K562 (cell line): Measurements from ENCODE around the gene ZSCAN5C. TPM values are rescaled to one million over a fixed set of nuclear protein-coding genes. Genes with fewer than 3 reads are reported as not detected.
"Not testable (repeated sequence)": the region's sequence is repeated elsewhere in the genome, so short reads cannot be mapped to it uniquely, and the experiment has no call there.

Experiments
- ATAC-seq: fragments of 200-7000 bp; cut with Tn5 transposase; 3 replicates; pipeline ENCODE4 v1.9.1; 2020; ENCODE audit warnings: moderate library complexity
- BruUV-seq: library from RNA; stranded (reverse); fragments of 400-500 nt; replicated peaks from 2 replicates; lab custom pipeline; 2021; lab: Mats Ljungman, UMichigan
- CTCF ChIA-PET: fragments of 300-600 bp; formaldehyde crosslinking; extraction: SDS; loops from one replicate; lab custom pipeline; 2021; ENCODE audit warnings: low intra/inter-chr PET ratio; lab: Yijun Ruan, JAX
- POLR2A ChIA-PET: fragments of 300-600, 350-650 bp; sonication (Branson Sonifier 250); formaldehyde crosslinking; extraction: SDS; loops from one replicate; lab custom pipeline; 2021; ENCODE audit warnings: antibody characterized with exemption, inconsistent platforms; lab: Yijun Ruan, JAX
- DNase-seq, 4 experiments: peaks; one replicate each; pipeline versions ENCODE4 v3.0.0 to v3.0.0-alpha.2; 2011 to 2018; ENCODE audit warnings: low spot score in 3 of 4, mixed read lengths in 3 of 4; ENCODE audit errors: extremely low read depth in 1 of 4
- FAIRE-seq: peaks from 2 replicates; lab custom pipeline; 2011; peaks lifted over from hg19 to GRCh38; lab: Jason Lieb, UNC
- H2AFZ ChIP-seq: 2 replicates; pipeline ENCODE4 v1.6.0; 2011; ENCODE audit warnings: low read depth, low read length, control low read depth, inconsistent platforms
- H3K27ac ChIP-seq: fragments of 200-600 bp; 3 replicates; pipeline ENCODE4 v1.8.0; 2011; ENCODE audit warnings: low read depth, mild to moderate bottlenecking, control low read depth, inconsistent platforms, low read length, moderate library complexity, mixed read lengths; ENCODE audit errors: extremely low read depth
- H3K27me3 ChIP-seq, 2 experiments: fragments of 300-600 bp in 1 of 2; 2 replicates in 1 of 2; 3 replicates in 1 of 2; pipeline versions ENCODE4 v1.6.0 to v1.8.0; 2011; ENCODE audit warnings: inconsistent platforms in 2 of 2, low read length in 2 of 2, mild to moderate bottlenecking in 1 of 2, mixed read lengths in 1 of 2, moderate library complexity in 1 of 2; ENCODE audit not compliant: control insufficient read depth in 2 of 2, insufficient read depth in 2 of 2
- H3K36me3 ChIP-seq: fragments of 300-600 bp; 3 replicates; pipeline ENCODE4 v1.8.0; 2011; ENCODE audit warnings: mild to moderate bottlenecking, low read length, inconsistent platforms; ENCODE audit not compliant: control insufficient read depth, insufficient read depth
- H3K4me1 ChIP-seq, 2 experiments: fragments of 200-600 bp in 1 of 2; replicated peaks in 1 of 2; 2 replicates in 1 of 2; 3 replicates in 1 of 2; pipeline versions ENCODE4 v1.5.1 to v1.8.0; 2011; ENCODE audit warnings: inconsistent platforms in 2 of 2, low read length in 2 of 2, mild to moderate bottlenecking in 1 of 2, mixed read lengths in 1 of 2, moderate library complexity in 1 of 2; ENCODE audit not compliant: control insufficient read depth in 2 of 2, insufficient read depth in 2 of 2
- H3K4me2 ChIP-seq: 2 replicates; pipeline ENCODE4 v1.6.1; 2011; ENCODE audit warnings: low read length, control low read depth, inconsistent platforms, mixed read lengths; ENCODE audit not compliant: insufficient read depth
- H3K4me3 ChIP-seq: fragments of 200-600 bp; sonication (generic), shearing (Covaris generic); 2 replicates; pipeline ENCODE4 v1.5.1; 2016; ENCODE audit warnings: control low read depth, inconsistent platforms
- H3K79me2 ChIP-seq: fragments of 200-600 bp; 3 replicates; pipeline ENCODE4 v1.8.0; 2011; ENCODE audit warnings: low read length, inconsistent platforms; ENCODE audit not compliant: control insufficient read depth, insufficient read depth
- H3K9ac ChIP-seq, 2 experiments: 2 replicates each; pipeline versions ENCODE4 v1.6.0 to v1.6.1; 2011; ENCODE audit warnings: low read depth in 2 of 2, low read length in 2 of 2, control low read depth in 1 of 2, inconsistent platforms in 1 of 2, mild to moderate bottlenecking in 1 of 2, mixed read lengths in 1 of 2; ENCODE audit not compliant: insufficient read depth in 1 of 2
- H3K9me1 ChIP-seq: one replicate; pipeline ENCODE4 v1.6.0; 2011; ENCODE audit warnings: inconsistent platforms, mild to moderate bottlenecking, low read length, moderate library complexity; ENCODE audit not compliant: control insufficient read depth, insufficient read depth
- H3K9me3 ChIP-seq: replicated peaks from 2 replicates; pipeline ENCODE4 v1.5.1; 2011; ENCODE audit warnings: low read depth, low read length, inconsistent platforms; ENCODE audit not compliant: control insufficient read depth, insufficient read depth
- H4K20me1 ChIP-seq: replicated peaks from 2 replicates; pipeline ENCODE4 v1.6.1; 2011; ENCODE audit warnings: low read length, inconsistent platforms, mixed read lengths; ENCODE audit not compliant: control insufficient read depth, insufficient read depth
- CREB3L1 ChIP-seq: fragments of 450-650 bp; IDR thresholded peaks from 2 replicates; pipeline ENCODE4 v1.6.1; 2014; ENCODE audit warnings: low read depth, mild to moderate bottlenecking, moderate library complexity, borderline replicate concordance
- CREB5 ChIP-seq: fragments of 250-450 bp; sonication (Bioruptor Pico); IDR thresholded peaks from 2 replicates; pipeline ENCODE4 v1.5.0; 2020; ENCODE audit warnings: mild to moderate bottlenecking
- THRA ChIP-seq: fragments of 450-650 bp; IDR thresholded peaks from 2 replicates; pipeline ENCODE4 v1.6.1; 2017; ENCODE audit warnings: mild to moderate bottlenecking, moderate library complexity
- WGBS: fragments of 100-300 bp; shearing (Covaris generic); methylation state at CpG from one replicate; pipeline ENCODE4 v1.1.6; 2016; ENCODE audit warnings: low coverage, mixed read lengths; ENCODE audit not compliant: insufficient coverage; ENCODE audit errors: missing lambda C conversion rate; 5-methylcytosine and 5-hydroxymethylcytosine counted together
- in situ Hi-C: fragments of 300-500 bp; cut with MboI; formaldehyde crosslinking; loops from 4 replicates; pipeline ENCODE4 v1.15.0; 2018; ENCODE audit warnings: inconsistent platforms, mixed read lengths
- intact Hi-C: fragments of 100-400 bp; cut with micrococcal nuclease; formaldehyde crosslinking; loops from 2 replicates; pipeline ENCODE4 v1.14.2; 2022
- polyA plus RNA-seq, 8 experiments: library from polyadenylated mRNA; depleted of rRNA in 4 of 8; stranded (reverse) in 5 of 8; unstranded in 3 of 8; fragments of >200 nt; fragmentation: Nextera tagmentation in 2 of 8; fragmentation: Illumina TruSeq in 1 of 8; extraction: Ambion mirVana in 2 of 8; extraction: Trizol in 1 of 8; gene quantifications; 2 replicates each; pipeline versions ENCODE4 v1.2.1 to v1.2.3, GENCODE V29; 2011 to 2014; ENCODE audit warnings: inconsistent platforms in 1 of 8, missing spikeins in 1 of 8
- total RNA-seq, 7 experiments: library from RNA; depleted of rRNA in 6 of 7; stranded (reverse); fragments of >200 nt in 6 of 7; fragmentation: Illumina TruSeq in 2 of 7; extraction: Trizol in 2 of 7; gene quantifications; 2 replicates each; pipeline versions ENCODE4 v1.2.1 to v1.2.3, GENCODE V29; 2011 to 2021; ENCODE audit warnings: low replicate concordance in 1 of 7
- TF ChIP-seq, protein P1 (sequence below): IDR thresholded peaks from 2 replicates; pipeline ENCODE4 v1.6.1; 2011; ENCODE audit warnings: borderline replicate concordance, low read depth, mild to moderate bottlenecking, moderate library complexity, low read length; ENCODE audit not compliant: insufficient read depth, poor library complexity, severe bottlenecking

The ZSCAN5C gene
- total and polyA plus RNA-seq, 9 of the 15 experiments (the other 6 are each of a cell fraction or from before 2014, with no cell fraction given): 0.07 TPM; not detected in 8

DNA sequence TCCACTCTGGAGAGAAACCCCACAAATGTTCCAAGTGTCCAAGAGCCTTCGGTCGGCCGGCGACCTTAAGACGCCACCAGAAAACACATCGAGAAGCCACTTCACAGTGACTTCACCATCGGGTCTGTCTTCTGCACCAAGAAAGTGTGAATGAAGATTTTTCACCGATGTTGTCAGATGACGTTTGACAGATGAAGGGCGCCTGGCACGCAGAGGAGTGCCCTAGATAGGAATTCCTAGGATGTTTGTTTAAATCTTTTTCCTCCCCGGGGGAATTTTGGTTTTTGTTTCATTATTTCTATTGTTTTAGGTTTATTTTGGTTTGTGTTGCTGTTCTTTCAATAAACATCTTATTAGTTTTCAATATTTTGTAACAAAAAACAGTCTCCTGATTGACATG is 7.0 kb downstream of the ZSCAN5C start (continued):
- no peak for TF ChIP-seq CREB3L1

DNA sequence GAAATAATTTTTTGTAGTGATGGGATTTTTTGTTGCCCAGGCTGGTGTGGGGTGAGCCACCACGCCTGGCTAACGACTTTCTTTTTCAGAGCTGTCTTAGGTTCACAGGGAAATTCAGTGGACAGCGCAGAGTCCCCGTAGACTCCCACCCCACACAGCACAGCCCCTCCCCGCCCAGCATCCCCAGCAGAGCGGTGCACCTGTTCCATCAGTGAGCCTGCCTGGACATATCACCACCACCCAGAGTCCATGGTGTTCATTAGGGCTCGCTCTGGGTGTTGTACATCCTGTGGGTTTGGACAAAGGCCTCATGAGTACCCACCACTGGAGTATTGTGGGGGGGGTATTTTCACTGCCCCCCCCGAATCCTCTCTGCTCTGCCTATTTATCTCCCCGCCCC is 8.0 kb downstream of the ZSCAN5C start:
- WGBS: 20% methylated on average over 5 of the region's 9 CpGs

DNA sequence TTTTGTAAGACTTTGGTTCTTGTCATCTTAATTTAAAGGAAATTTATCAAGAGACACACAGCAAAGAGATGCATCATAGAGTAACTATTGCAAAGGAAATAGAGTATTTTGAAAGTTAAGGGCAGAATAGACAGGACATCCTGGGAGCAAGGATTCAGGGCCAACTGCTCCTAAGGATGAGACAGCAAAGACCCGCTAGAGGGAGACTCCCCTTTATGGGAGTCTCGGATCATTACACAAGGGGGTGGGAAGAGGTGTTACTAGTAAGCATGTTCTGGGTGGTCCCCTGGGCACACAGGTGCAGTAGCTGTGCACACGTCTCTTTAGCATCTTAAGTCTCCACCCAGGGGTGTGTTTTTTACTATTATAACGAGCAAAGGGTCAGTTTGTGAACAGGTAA is 9.6 kb downstream of the ZSCAN5C start:
- in situ Hi-C loops: no loop called here
- TF ChIP-seq THRA (no peak), CREB5 (CRISPR knock-in tag) (no peak)
- TF ChIP-seq, protein P1, sequence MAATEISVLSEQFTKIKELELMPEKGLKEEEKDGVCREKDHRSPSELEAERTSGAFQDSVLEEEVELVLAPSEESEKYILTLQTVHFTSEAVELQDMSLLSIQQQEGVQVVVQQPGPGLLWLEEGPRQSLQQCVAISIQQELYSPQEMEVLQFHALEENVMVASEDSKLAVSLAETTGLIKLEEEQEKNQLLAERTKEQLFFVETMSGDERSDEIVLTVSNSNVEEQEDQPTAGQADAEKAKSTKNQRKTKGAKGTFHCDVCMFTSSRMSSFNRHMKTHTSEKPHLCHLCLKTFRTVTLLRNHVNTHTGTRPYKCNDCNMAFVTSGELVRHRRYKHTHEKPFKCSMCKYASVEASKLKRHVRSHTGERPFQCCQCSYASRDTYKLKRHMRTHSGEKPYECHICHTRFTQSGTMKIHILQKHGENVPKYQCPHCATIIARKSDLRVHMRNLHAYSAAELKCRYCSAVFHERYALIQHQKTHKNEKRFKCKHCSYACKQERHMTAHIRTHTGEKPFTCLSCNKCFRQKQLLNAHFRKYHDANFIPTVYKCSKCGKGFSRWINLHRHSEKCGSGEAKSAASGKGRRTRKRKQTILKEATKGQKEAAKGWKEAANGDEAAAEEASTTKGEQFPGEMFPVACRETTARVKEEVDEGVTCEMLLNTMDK: peak; percentile 21

More for the DNA sequence above, 8.0 kb downstream of the ZSCAN5C start:
- BruUV-seq, FAIRE-seq, H3K4me1 ChIP-seq, H3K9ac ChIP-seq, intact Hi-C loops, H4K20me1 ChIP-seq, H3K4me2 ChIP-seq, H3K27ac ChIP-seq, H3K36me3 ChIP-seq, in situ Hi-C loops, H3K9me1 ChIP-seq, H3K79me2 ChIP-seq, H2AFZ ChIP-seq, H3K9me3 ChIP-seq, CTCF ChIA-PET, POLR2A ChIA-PET, H3K4me3 ChIP-seq, DNase-seq: not testable (repeated sequence)
- peak; percentile 67 for ATAC-seq
- H3K27me3 ChIP-seq: peaks cover 4 to 11% of the 10 kb centered on the region in 2 experiments

More for the DNA sequence above, 9.6 kb downstream of the ZSCAN5C start:
- no peak overlapping the region for H3K27ac ChIP-seq
- ChIA-PET CTCF (interaction anchor here (0.6 kb wide), 1 partner anchor 655 kb away, joined by 3 read pairs; no protein-coding TSS in a partner anchor), POLR2A (no interaction called here)
- H3K27me3 ChIP-seq: peaks cover 0 to 17% of the 10 kb centered on the region in 2 experiments; a peak in 3 of 5 replicates
- no peak for FAIRE-seq
- H2AFZ ChIP-seq: no peak overlapping the region
- no peaks in the 10 kb centered on the region for H3K79me2 ChIP-seq
- H3K4me1 ChIP-seq: no peaks in the 10 kb centered on the region; a peak in 1 of 5 replicates
- H3K36me3 ChIP-seq: no peaks in the 10 kb centered on the region
- no peaks in the 10 kb centered on the region for H3K9me3 ChIP-seq
- H3K9ac ChIP-seq: no peak overlapping the region
- ATAC-seq: peak; percentile 56; the same call in 1 of the 3 replicates
- WGBS: 3% methylated on average over 4 of the region's 4 CpGs
- no TSS peak for BruUV-seq
- no peak overlapping the region for H3K4me2 ChIP-seq
- no peaks in the 10 kb centered on the region for H4K20me1 ChIP-seq
- no peaks in the 10 kb centered on the region for H3K9me1 ChIP-seq
- intact Hi-C loops: no loop called here
- peak in 2 of 4 experiments; percentile 17 to 25 for DNase-seq
- H3K4me3 ChIP-seq: no peak overlapping the region
